ENCODE measurements around the gene NIT1.
A peak's percentile ranks its signal among the peaks of the same experiment; 100 is the strongest.
"Not testable (repeated sequence)": the region's sequence is repeated elsewhere in the genome, so short reads cannot be mapped to it uniquely, and the experiment has no call there.

Gene NIT1

GRCh38 chr1:161092621-161093028 lies 25.3 kb upstream of the NIT1 start:
- H3K9me3 Mint-ChIP-seq: no peaks in the 10 kb centered on the region
- no peaks in the 10 kb centered on the region for H3K27me3 Mint-ChIP-seq
- peaks cover 86% of the 10 kb centered on the region for H3K4me1 Mint-ChIP-seq
- DNase-seq (peak; percentile 24 to 44), ATAC-seq (peak; percentile 94)
- H3K27ac Mint-ChIP-seq: no peak overlapping the region
- peak overlapping the region; percentile 27 to 46 for H3K4me3 Mint-ChIP-seq

- no peaks in the 10 kb centered on the region for H3K9me3 Mint-ChIP-seq
- peak overlapping the region in 1 of 2 donors; percentile 23 for H3K27ac Mint-ChIP-seq
- DNase-seq (no peak), ATAC-seq (no peak)
- H3K4me1 Mint-ChIP-seq: peaks cover 88% of the 10 kb centered on the region
- no peak overlapping the region for H3K4me3 Mint-ChIP-seq
- no peaks in the 10 kb centered on the region for H3K27me3 Mint-ChIP-seq
Observed at GRCh38 chr1:161094481-161094880, 23.4 kb upstream of the NIT1 start.

DNA sequence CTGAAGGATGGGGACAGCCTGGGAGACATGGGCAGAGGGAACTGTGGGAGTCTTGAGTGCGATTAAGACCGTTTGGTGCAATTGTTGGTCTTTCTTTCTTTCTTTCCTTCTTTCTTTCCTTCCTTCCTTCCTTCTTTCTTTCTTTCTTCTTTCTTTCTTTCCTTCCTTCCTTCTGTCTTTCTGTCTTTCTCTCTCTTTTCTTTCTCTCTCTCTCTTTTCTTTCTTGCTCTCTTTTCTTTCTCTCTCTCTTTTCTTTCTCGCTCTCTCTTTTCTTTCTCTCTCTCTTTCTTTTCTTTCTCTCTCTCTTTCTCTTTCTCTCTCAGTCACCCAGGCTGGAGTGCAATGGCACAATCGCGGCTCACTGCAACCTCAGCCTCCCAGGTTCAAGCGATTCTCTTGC lies 22.7 kb upstream of the NIT1 start:
- no peak for DNase-seq
- Mint-ChIP-seq H3K4me1 (peaks cover 82% of the 10 kb centered on the region), H3K27ac (peak overlapping the region; percentile 1 to 80), H3K4me3 (no peak overlapping the region), H3K27me3 (no peaks in the 10 kb centered on the region), H3K9me3 (no peaks in the 10 kb centered on the region)
- no peak for ATAC-seq

- Mint-ChIP-seq H3K4me3 (no peak overlapping the region), H3K27ac (no peak overlapping the region), H3K9me3 (no peaks in the 10 kb centered on the region), H3K27me3 (no peaks in the 10 kb centered on the region), H3K4me1 (peaks cover 74% of the 10 kb centered on the region)
- ATAC-seq (no peak), DNase-seq (no peak)
Observed at GRCh38 chr1:161096015-161096414, 21.9 kb upstream of the NIT1 start.

DNA sequence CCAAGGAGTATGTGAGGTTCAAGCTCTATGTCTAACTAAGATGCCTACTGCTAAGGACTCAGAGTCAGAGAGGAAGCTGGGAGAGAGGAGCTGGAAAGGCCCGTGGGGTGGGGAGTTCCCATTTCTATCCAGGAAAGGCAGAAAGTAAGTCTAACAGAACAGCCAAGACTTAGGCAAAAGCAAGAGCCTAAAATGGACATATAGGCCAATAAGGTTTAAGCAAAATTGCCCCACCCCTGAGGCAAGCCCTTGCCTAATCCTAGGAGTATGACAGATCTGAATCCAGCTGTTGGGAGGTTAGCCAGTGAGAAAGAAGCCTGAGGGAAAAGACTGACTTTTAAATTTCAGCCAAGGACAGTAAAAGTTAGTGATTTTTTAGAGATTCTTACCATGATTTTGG lies 21.4 kb upstream of the NIT1 start:
- no peak overlapping the region for H3K4me3 Mint-ChIP-seq
- peaks cover 69% of the 10 kb centered on the region for H3K4me1 Mint-ChIP-seq
- DNase-seq: no peak
- H3K27ac Mint-ChIP-seq: no peak overlapping the region
- no peak for ATAC-seq
- H3K27me3 Mint-ChIP-seq: no peaks in the 10 kb centered on the region
- no peaks in the 10 kb centered on the region for H3K9me3 Mint-ChIP-seq

- H3K9me3 Mint-ChIP-seq: no peaks in the 10 kb centered on the region
- H3K27me3 Mint-ChIP-seq: no peaks in the 10 kb centered on the region
- H3K4me3 Mint-ChIP-seq: peak within 1 kb of the TSS; percentile 92 to 95
- peaks cover 49% of the 10 kb centered on the region for H3K4me1 Mint-ChIP-seq
- ATAC-seq (peak; percentile 93), DNase-seq (peak; percentile 82 to 92)
- H3K27ac Mint-ChIP-seq: peak within 1 kb of the TSS; percentile 95
Observed at GRCh38 chr1:161098210-161099068, 19.5 kb upstream of the NIT1 start, which contains the start of gene KLHDC9. KLHDC9 (plus strand) TSS chr1:161098361; CDS start chr1:161098536, 175 bp downstream.

DNA sequence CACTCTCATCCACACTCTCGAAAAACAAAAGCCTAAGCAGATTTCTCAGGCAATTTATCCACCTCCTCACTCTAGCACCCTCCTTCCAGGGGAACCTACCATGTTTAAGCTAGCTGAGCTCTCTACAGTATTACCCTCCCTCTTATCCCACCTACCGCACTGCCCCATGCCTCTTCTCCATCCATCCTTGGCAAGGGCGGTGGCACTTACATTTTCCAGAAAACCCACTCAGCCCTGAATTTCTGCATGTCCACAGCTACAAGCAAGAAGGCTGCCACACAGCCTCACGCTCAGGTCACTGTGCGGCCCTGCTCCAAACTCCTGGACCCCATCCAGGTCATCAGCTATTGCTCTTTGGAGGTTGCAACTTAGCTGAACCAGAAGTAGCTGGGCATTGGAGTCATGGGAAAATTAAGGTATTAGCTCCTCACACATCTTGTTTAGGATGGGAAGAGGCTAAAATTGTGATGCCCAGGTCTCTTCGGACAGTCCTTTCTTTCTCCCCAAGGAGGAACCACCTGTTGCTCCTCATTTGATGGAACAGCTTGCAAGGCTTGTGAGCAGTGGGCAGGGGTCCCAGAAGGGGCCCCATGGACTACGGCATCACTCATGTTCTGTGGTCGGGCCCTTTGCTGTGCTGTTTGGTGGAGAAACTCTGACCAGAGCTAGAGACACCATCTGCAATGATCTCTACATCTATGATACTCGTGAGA lies 18.7 kb upstream of the NIT1 start:
- H3K9me3 Mint-ChIP-seq: no peaks in the 10 kb centered on the region
- peak overlapping the region in 1 of 2 donors; percentile 24 for H3K27ac Mint-ChIP-seq
- peaks cover 48% of the 10 kb centered on the region for H3K4me1 Mint-ChIP-seq
- DNase-seq: no peak
- peak overlapping the region; percentile 69 to 95 for H3K4me3 Mint-ChIP-seq
- ATAC-seq: peak; percentile 0
- H3K27me3 Mint-ChIP-seq: no peaks in the 10 kb centered on the region

DNA sequence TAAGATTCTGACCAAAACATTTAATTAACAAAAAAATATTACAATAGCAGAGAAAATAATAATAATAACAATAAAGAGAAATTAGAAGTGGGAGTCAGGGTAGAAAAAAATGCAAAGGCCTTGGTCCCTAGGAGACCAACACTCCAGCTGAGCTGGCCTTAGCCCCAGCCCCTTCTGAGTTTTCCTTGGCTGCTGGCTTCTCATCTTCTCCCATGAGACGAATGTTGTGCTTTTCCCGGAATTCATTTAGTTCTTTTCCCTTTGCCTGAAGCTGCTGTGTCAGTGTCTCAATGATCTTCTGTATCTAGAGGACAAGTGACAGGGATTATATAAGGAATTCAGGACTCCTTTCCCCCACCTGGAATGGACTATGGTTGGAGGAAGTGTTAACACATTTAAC lies 17.3 kb upstream of the NIT1 start:
- no peak overlapping the region for H3K4me3 Mint-ChIP-seq
- H3K27me3 Mint-ChIP-seq: no peaks in the 10 kb centered on the region
- peak overlapping the region in 1 of 2 donors; percentile 14 for H3K27ac Mint-ChIP-seq
- ATAC-seq (no peak), DNase-seq (no peak)
- peaks cover 48% of the 10 kb centered on the region for H3K4me1 Mint-ChIP-seq
- no peaks in the 10 kb centered on the region for H3K9me3 Mint-ChIP-seq

DNA sequence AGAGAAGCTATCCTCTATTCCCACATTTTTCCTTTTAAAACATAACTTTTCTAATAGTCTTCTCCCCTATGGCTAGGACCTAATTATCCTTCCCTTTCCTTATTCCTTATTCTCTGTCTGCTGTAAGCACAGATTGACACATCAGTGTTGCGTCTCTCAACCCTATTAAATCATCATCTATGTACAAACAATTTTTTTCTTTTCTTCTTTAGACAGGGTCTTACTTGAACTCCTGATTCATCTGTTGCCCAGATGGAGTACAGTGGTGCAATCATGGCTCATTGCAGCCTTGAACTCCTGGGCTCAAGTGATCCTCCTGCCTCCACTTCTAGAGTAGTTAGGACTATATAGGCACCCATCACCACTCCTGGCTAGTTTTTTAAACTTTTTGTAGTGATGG lies 11.5 kb upstream of the NIT1 start:
- H3K27me3 Mint-ChIP-seq: no peaks in the 10 kb centered on the region
- DNase-seq: no peak
- H3K4me1 Mint-ChIP-seq: peaks cover 37% of the 10 kb centered on the region
- peaks cover 0 to 4% of the 10 kb centered on the region in 2 donors for H3K9me3 Mint-ChIP-seq
- no peak overlapping the region for H3K4me3 Mint-ChIP-seq
- peak overlapping the region; percentile 60 to 66 for H3K27ac Mint-ChIP-seq
- ATAC-seq: no peak

- no peak overlapping the region for H3K4me3 Mint-ChIP-seq
- H3K27ac Mint-ChIP-seq: no peak overlapping the region
- no peak for ATAC-seq
- no peak for DNase-seq
- H3K4me1 Mint-ChIP-seq: peaks cover 62% of the 10 kb centered on the region
- H3K27me3 Mint-ChIP-seq: no peaks in the 10 kb centered on the region
- peaks cover 0 to 4% of the 10 kb centered on the region in 2 donors for H3K9me3 Mint-ChIP-seq
Observed at GRCh38 chr1:161111117-161111516, 6.8 kb upstream of the NIT1 start.

- no peak overlapping the region for H3K4me3 Mint-ChIP-seq
- ATAC-seq: no peak
- DNase-seq: no peak
- H3K27ac Mint-ChIP-seq: peak overlapping the region in 1 of 2 donors; percentile 53
- H3K9me3 Mint-ChIP-seq: peaks cover 0 to under 1% of the 10 kb centered on the region in 2 donors
- H3K27me3 Mint-ChIP-seq: no peaks in the 10 kb centered on the region
- peaks cover 62% of the 10 kb centered on the region for H3K4me1 Mint-ChIP-seq
Observed at GRCh38 chr1:161111527-161111926, 6.4 kb upstream of the NIT1 start.

GRCh38 chr1:161113915-161114314 lies 4.0 kb upstream of the NIT1 start:
- Mint-ChIP-seq H3K4me1 (peaks cover 68% of the 10 kb centered on the region), H3K27ac (peak overlapping the region; percentile 97 to 99), H3K4me3 (peak overlapping the region; percentile 37 to 70)

GRCh38 chr1:161114556-161114955 lies 3.3 kb upstream of the NIT1 start:
- no peaks in the 10 kb centered on the region for H3K27me3 Mint-ChIP-seq
- ATAC-seq (no peak), DNase-seq (no peak)
- H3K4me1 Mint-ChIP-seq: peaks cover 72% of the 10 kb centered on the region
- H3K4me3 Mint-ChIP-seq: peak overlapping the region; percentile 95 to 98
- H3K9me3 Mint-ChIP-seq: no peaks in the 10 kb centered on the region
- peak overlapping the region; percentile 97 to 99 for H3K27ac Mint-ChIP-seq

More at GRCh38 chr1:161113915-161114314, 4.0 kb upstream of the NIT1 start:
- no peaks in the 10 kb centered on the region for H3K9me3 Mint-ChIP-seq
- H3K27me3 Mint-ChIP-seq: no peaks in the 10 kb centered on the region
- ATAC-seq (no peak), DNase-seq (no peak)

DNA sequence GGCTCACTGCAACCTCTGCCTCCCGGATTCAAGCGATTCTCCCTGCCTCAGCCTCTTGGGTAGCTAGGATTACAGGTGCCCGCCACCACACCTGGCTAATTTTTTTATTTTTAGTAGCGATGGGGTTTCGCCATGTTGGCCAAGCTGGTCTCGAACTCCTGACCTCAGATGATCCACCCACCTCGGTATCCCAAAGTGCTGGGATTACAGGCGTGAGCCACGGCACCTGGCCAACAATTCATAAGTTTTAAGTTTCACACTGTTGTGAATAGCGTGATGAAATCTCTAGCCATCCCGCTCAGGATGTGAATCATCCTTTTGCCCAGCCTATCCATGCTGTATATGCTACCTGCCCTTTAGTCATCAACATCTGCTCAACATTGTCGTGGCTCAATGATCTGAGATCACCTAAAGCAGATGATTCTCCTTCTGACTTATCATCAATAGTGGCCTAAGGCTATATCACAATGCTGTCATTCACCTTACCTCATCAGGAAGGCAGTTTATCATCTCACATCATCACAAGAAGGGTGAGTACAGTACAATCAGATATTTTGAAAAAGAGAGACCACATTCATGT lies 2.7 kb upstream of the NIT1 start:
- Mint-ChIP-seq H3K4me1 (peaks cover 78% of the 10 kb centered on the region), H3K27me3 (no peaks in the 10 kb centered on the region), H3K27ac (peak overlapping the region; percentile 97 to 99), H3K4me3 (peak overlapping the region; percentile 95 to 98), H3K9me3 (no peaks in the 10 kb centered on the region)
- ATAC-seq (peak; percentile 87), DNase-seq (peak; percentile 59 to 83)

- DNase-seq, ATAC-seq: not testable (repeated sequence)
- H3K27ac Mint-ChIP-seq: peak overlapping the region; percentile 97 to 99
Observed at GRCh38 chr1:161115961-161116360, 1.9 kb upstream of the NIT1 start.

More at GRCh38 chr1:161115961-161116360, 1.9 kb upstream of the NIT1 start:
- not testable (repeated sequence) for H3K9me3 Mint-ChIP-seq, H3K27me3 Mint-ChIP-seq
- peak overlapping the region; percentile 95 to 98 for H3K4me3 Mint-ChIP-seq
- peaks cover 86% of the 10 kb centered on the region for H3K4me1 Mint-ChIP-seq
